ENCODE measurements around the gene SAP25.

SAP25 gene

GRCh38 chr7:100582650-100583049 lies 8.9 kb upstream of the SAP25 start:
- Histone ChIP-seq H3K9me3 (ENCODE audit: control insufficient read depth in 2 of 2, low read length in 2 of 2) (no peaks in the 10 kb centered on the region), H3K4me3 (ENCODE audit: low read length in 2 of 2) (no peak overlapping the region), H3K9ac (ENCODE audit: low read length in 2 of 2) (no peak overlapping the region), H3K36me3 (ENCODE audit: control insufficient read depth in 2 of 2, insufficient read depth in 2 of 2, low read length in 2 of 2) (peaks cover 22 to 47% of the 10 kb centered on the region in 2 donors), H3K4me1 (ENCODE audit: control insufficient read depth, insufficient read depth, low read length) (peaks cover 26% of the 10 kb centered on the region), H3K27ac (ENCODE audit: low read length) (no peak overlapping the region), H3K27me3 (ENCODE audit: control insufficient read depth in 1 of 2, insufficient read depth in 2 of 2, low read length in 2 of 2) (no peaks in the 10 kb centered on the region)

GRCh38 chr7:100582041-100582579 lies 8.4 kb upstream of the SAP25 start:
- Histone ChIP-seq H3K27ac (ENCODE audit: low read length) (no peak overlapping the region), H3K4me3 (ENCODE audit: low read length in 2 of 2) (no peak overlapping the region), H3K27me3 (ENCODE audit: control insufficient read depth in 1 of 2, insufficient read depth in 2 of 2, low read length in 2 of 2) (no peaks in the 10 kb centered on the region), H3K9me3 (ENCODE audit: control insufficient read depth in 2 of 2, low read length in 2 of 2) (no peaks in the 10 kb centered on the region), H3K9ac (ENCODE audit: low read length in 2 of 2) (no peak overlapping the region), H3K4me1 (ENCODE audit: control insufficient read depth, insufficient read depth, low read length) (peaks cover 26% of the 10 kb centered on the region), H3K36me3 (ENCODE audit: control insufficient read depth in 2 of 2, insufficient read depth in 2 of 2, low read length in 2 of 2) (peaks cover 22 to 48% of the 10 kb centered on the region in 2 donors)

GRCh38 chr7:100580466-100581283 lies 7.0 kb upstream of the SAP25 start:
- Histone ChIP-seq H3K36me3 (ENCODE audit: control insufficient read depth in 2 of 2, insufficient read depth in 2 of 2, low read length in 2 of 2) (peaks cover 29 to 57% of the 10 kb centered on the region in 2 donors), H3K4me1 (ENCODE audit: control insufficient read depth, insufficient read depth, low read length) (peaks cover 26% of the 10 kb centered on the region), H3K9me3 (ENCODE audit: control insufficient read depth in 2 of 2, low read length in 2 of 2) (no peaks in the 10 kb centered on the region), H3K27ac (ENCODE audit: low read length) (no peak overlapping the region), H3K9ac (ENCODE audit: low read length in 2 of 2) (no peak overlapping the region), H3K27me3 (ENCODE audit: control insufficient read depth in 1 of 2, insufficient read depth in 2 of 2, low read length in 2 of 2) (no peaks in the 10 kb centered on the region), H3K4me3 (ENCODE audit: low read length in 2 of 2) (no peak overlapping the region)

DNA sequence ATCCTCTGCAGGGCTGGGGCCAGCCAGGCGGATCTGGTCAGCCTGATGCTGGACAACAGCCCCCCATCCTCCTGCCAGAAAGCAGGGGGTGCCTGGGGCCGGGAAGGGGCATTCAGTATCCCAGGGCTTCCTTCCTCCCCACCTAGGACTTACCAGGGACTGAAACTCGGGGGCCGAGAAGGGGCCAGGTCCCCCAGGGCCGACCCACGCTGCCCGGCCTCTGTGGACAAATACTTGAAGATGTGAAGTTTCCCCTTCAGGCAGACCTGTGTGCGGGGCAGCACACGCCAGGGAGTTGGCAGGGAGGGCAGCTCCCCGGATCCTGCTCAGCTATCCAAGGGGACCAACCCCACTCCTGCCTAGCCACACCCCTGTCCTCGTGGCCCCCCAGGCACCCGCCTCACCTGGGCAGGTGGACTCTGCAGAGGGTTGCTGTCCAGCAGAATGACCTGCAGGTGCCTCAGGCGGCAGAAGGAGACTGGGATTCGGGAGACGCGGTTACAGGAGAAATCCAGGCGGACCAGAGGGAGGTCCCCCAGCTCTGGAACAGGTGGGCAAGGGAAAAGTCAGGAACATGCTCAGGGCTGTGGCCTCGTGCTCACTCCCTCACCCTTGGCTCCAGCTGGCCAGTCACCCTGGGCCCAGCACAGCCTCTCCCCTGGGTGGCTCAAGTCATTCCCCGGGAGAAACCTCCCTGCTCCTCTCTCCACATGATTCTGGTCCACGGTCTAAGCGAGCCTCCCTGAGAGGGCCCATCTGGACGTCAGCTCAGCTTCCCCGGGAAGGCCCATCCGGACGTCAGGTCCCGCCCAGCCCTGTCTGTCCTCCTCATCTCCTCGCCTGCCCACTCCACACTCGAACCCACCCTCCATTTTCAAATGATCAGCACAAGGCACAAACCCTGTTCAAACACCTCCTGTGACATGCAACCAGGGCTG lies 4.8 kb upstream of the SAP25 start:
- Histone ChIP-seq H3K27ac (ENCODE audit: low read length) (no peak overlapping the region), H3K4me1 (ENCODE audit: control insufficient read depth, insufficient read depth, low read length) (peaks cover 7% of the 10 kb centered on the region), H3K9ac (ENCODE audit: low read length in 2 of 2) (no peak overlapping the region), H3K4me3 (ENCODE audit: low read length in 2 of 2) (no peak overlapping the region), H3K36me3 (ENCODE audit: control insufficient read depth in 2 of 2, insufficient read depth in 2 of 2, low read length in 2 of 2) (peaks cover 33 to 61% of the 10 kb centered on the region in 2 donors), H3K9me3 (ENCODE audit: control insufficient read depth in 2 of 2, low read length in 2 of 2) (no peaks in the 10 kb centered on the region), H3K27me3 (ENCODE audit: control insufficient read depth in 1 of 2, insufficient read depth in 2 of 2, low read length in 2 of 2) (no peaks in the 10 kb centered on the region)

GRCh38 chr7:100577507-100577906 lies 3.8 kb upstream of the SAP25 start:
- Histone ChIP-seq H3K4me3 (ENCODE audit: low read length in 2 of 2) (no peak overlapping the region), H3K9me3 (ENCODE audit: control insufficient read depth in 2 of 2, low read length in 2 of 2) (no peaks in the 10 kb centered on the region), H3K9ac (ENCODE audit: low read length in 2 of 2) (no peak overlapping the region), H3K27ac (ENCODE audit: low read length) (no peak overlapping the region), H3K4me1 (ENCODE audit: control insufficient read depth, insufficient read depth, low read length) (no peaks in the 10 kb centered on the region), H3K36me3 (ENCODE audit: control insufficient read depth in 2 of 2, insufficient read depth in 2 of 2, low read length in 2 of 2) (peaks cover 33 to 60% of the 10 kb centered on the region in 2 donors), H3K27me3 (ENCODE audit: control insufficient read depth in 1 of 2, insufficient read depth in 2 of 2, low read length in 2 of 2) (no peaks in the 10 kb centered on the region)

DNA sequence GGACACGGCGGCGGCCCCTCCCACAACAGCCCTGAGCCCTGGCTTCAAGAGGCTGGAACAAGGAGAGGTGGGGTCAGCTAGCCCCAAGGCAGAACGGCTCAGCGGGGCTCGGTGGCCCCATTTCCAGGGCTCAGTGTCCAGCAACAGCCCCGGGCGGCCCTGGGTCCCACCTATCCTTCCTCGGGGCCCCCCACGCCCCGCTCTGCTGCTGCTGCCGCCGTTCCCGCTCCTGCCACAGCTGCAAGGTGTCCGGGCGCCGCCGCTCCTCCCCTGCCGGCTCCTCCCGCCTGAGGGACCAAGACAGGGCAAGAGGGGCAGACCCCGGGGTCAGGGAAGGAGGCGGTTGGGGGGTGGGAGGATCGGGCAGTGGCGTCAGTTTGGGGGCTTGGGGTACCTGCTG lies 3.4 kb upstream of the SAP25 start:
- H3K27me3 ChIP-seq (ENCODE audit: control insufficient read depth in 1 of 2, insufficient read depth in 2 of 2, low read length in 2 of 2) = no peaks in the 10 kb centered on the region
- H3K4me3 ChIP-seq (ENCODE audit: low read length in 2 of 2) = no peak overlapping the region
- no peak overlapping the region for H3K9ac ChIP-seq (ENCODE audit: low read length in 2 of 2)
- H3K4me1 ChIP-seq (ENCODE audit: control insufficient read depth, insufficient read depth, low read length) = no peaks in the 10 kb centered on the region
- no peak overlapping the region for H3K27ac ChIP-seq (ENCODE audit: low read length)
- peaks cover 33 to 56% of the 10 kb centered on the region in 2 donors for H3K36me3 ChIP-seq (ENCODE audit: control insufficient read depth in 2 of 2, insufficient read depth in 2 of 2, low read length in 2 of 2)
- no peaks in the 10 kb centered on the region for H3K9me3 ChIP-seq (ENCODE audit: control insufficient read depth in 2 of 2, low read length in 2 of 2)

DNA sequence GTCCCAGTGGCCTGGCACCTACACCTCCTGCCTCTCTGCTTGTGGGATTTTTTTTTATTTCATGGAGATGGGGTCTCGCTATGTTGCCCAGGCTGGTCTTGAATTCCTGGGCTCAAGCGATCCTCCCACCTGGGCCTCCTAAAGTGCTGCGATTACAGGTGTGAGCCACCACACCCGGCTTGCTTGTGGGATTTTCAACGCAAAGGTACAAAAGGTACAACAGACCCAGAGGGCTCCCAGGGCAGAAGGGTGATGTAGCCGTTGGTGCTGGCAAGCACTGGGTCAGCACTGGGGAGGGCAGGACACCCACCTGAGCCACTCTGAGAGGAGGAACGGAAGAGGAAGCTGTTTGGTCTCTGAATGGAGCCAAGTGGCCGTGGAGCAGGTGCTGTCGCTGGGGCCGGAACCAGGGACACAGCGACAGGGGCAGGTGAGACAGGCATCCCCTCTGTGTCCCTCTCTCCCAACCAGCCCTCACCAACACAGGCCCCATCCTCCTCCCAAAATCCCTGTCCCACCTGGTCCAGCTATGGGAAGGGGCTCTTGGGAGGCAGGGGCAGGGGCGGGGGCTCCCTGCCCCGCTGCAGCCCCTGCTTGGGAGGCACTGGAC lies 2.8 kb upstream of the SAP25 start:
- Histone ChIP-seq H3K9ac (ENCODE audit: low read length in 2 of 2) (no peak overlapping the region), H3K9me3 (ENCODE audit: control insufficient read depth in 2 of 2, low read length in 2 of 2) (no peaks in the 10 kb centered on the region), H3K4me3 (ENCODE audit: low read length in 2 of 2) (no peak overlapping the region), H3K27ac (ENCODE audit: low read length) (no peak overlapping the region), H3K36me3 (ENCODE audit: control insufficient read depth in 2 of 2, insufficient read depth in 2 of 2, low read length in 2 of 2) (peaks cover 30 to 50% of the 10 kb centered on the region in 2 donors), H3K27me3 (ENCODE audit: control insufficient read depth in 1 of 2, insufficient read depth in 2 of 2, low read length in 2 of 2) (no peaks in the 10 kb centered on the region), H3K4me1 (ENCODE audit: control insufficient read depth, insufficient read depth, low read length) (no peaks in the 10 kb centered on the region)

- H3K9ac ChIP-seq (ENCODE audit: low read length in 2 of 2) = no peak overlapping the region
- H3K27ac ChIP-seq (ENCODE audit: low read length) = no peak overlapping the region
- no peaks in the 10 kb centered on the region for H3K4me1 ChIP-seq (ENCODE audit: control insufficient read depth, insufficient read depth, low read length)
- H3K4me3 ChIP-seq (ENCODE audit: low read length in 2 of 2) = no peak overlapping the region
- no peaks in the 10 kb centered on the region for H3K9me3 ChIP-seq (ENCODE audit: control insufficient read depth in 2 of 2, low read length in 2 of 2)
- H3K27me3 ChIP-seq (ENCODE audit: control insufficient read depth in 1 of 2, insufficient read depth in 2 of 2, low read length in 2 of 2) = no peaks in the 10 kb centered on the region
- H3K36me3 ChIP-seq (ENCODE audit: control insufficient read depth in 2 of 2, insufficient read depth in 2 of 2, low read length in 2 of 2) = peaks cover 24 to 44% of the 10 kb centered on the region in 2 donors
Measured at GRCh38 chr7:100575746-100576383, 2.2 kb upstream of the SAP25 start.

DNA sequence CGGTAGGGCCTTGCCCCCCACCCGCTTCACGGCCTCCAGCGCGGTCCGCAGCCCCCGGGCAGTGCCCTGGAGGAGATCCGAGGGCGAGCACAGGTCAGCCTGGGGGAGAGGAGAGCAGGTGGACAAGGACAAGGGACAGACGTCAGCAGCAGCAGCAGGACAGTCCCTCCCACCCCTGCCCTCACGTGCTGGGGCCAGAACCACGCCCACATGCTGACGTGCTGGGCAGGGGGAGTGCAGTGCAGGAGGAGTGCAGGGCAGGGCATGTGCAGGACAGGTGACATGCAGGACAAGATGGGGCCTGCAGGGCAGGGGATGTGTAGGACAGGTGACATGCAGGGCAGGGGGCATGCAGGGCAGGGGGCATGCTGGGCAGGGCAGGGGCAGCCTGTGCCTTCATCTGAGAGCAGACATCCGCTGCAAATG lies 1.5 kb upstream of the SAP25 start:
- Histone ChIP-seq H3K27me3 (ENCODE audit: control insufficient read depth in 1 of 2, insufficient read depth in 2 of 2, low read length in 2 of 2) (no peaks in the 10 kb centered on the region), H3K27ac (ENCODE audit: low read length) (no peak overlapping the region), H3K9me3 (ENCODE audit: control insufficient read depth in 2 of 2, low read length in 2 of 2) (no peaks in the 10 kb centered on the region), H3K4me3 (ENCODE audit: low read length in 2 of 2) (no peak overlapping the region), H3K36me3 (ENCODE audit: control insufficient read depth in 2 of 2, insufficient read depth in 2 of 2, low read length in 2 of 2) (peaks cover 18 to 38% of the 10 kb centered on the region in 2 donors), H3K9ac (ENCODE audit: low read length in 2 of 2) (no peak overlapping the region), H3K4me1 (ENCODE audit: control insufficient read depth, insufficient read depth, low read length) (peaks cover 2% of the 10 kb centered on the region)

Data from stomach smooth muscle (tissue), 2 donors.